ENCODE data around the gene MRPL20.

Gene MRPL20

GRCh38 chr1:1361233-1361981 is 45.7 kb downstream of the MRPL20 start:
- no peak for DNase-seq (ENCODE audit: low spot score)

GRCh38 chr1:1360506-1361169 is 46.5 kb downstream of the MRPL20 start:
- peak; percentile 93 for DNase-seq (ENCODE audit: low spot score)

DNA sequence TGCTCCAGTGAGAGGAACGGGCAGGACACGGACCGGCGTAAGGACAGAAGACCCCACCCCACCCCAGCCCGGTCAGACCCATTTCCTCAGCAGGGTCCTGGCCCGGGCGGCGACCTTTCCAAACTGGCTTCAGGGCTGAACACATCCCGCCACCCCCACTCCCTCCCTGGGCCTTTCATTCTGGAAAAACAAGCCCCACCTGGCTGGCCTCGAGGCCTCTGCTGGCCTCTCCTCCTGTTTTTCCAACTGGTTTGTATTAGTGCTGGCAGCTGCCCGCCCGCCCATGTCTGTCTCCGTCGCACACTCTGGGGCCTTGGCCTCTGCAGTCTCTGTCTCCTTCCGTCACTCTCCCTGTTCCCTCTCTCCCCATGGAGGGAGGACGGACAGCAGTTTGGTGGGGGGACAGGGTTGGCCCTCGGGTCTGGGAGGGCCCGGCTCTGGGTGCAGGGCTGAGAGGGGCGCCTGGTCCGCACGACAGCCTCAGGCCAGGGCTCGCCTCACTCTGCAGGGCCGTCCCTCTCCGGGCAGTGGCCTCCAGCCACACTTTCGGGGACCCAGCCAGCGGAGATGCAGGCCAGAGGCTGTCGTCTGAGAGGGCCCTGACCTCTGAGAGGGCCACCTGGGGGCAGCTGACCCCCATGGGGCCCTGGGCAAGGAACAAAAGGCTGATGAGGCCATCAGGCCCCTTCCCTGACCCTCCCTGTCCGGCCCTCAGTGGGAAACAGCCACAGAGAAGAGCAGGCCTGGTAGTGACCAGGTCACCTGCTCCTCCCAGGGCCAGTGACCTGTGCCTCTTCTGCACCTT is 47.2 kb downstream of the MRPL20 start:
- peak; percentile 69 for DNase-seq (ENCODE audit: low spot score)

- DNase-seq (ENCODE audit: low spot score): peak; percentile 52
These were observed 47.8 kb downstream of the MRPL20 start for GRCh38 chr1:1359308-1359663.

- DNase-seq (ENCODE audit: low spot score): peak; percentile 89
These were observed 48.4 kb downstream of the MRPL20 start, which contains the start of gene MXRA8 for GRCh38 chr1:1358433-1359271. TSS of gene MXRA8 (minus strand) at chr1:1358555. CDS start at chr1:1358504, 51 bp downstream.

GRCh38 chr1:1357871-1358432 is 49.1 kb downstream of the MRPL20 start:
- DNase-seq (ENCODE audit: low spot score): peak; percentile 39

DNA sequence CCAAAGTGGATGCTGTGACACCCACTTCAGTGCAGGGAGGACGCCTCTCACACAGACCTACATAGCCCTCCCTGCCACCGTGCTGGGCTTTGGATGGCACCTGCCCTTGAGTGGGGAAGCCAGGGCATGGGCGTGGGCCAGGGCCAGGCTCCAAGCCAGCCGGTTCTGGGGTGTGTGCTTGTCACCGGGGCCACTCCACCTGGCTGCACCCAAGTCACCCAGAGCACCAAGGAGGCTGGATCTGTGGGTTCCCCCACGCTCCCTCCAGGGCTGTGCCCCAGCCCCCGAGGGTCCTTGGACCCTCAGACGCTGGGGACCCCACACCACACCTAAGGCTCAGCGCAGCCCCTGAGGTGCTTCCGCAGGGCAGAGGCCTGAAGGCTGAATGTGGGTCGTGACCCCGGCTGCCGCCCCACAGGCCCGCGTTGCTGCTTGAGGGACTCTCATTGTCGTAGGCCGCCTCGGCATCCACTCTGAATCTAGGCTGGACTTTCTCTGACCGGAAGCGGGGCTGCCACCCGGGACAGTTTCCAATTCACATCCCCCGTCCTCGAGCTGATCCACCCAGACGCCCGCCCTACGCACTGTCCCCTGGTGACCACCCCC is 50.2 kb downstream of the MRPL20 start:
- no peak for DNase-seq (ENCODE audit: low spot score)

- no peak for DNase-seq (ENCODE audit: low spot score)
These were observed 50.8 kb downstream of the MRPL20 start for GRCh38 chr1:1356166-1356795.

GRCh38 chr1:1355416-1355815 is 51.7 kb downstream of the MRPL20 start:
- peak; percentile 35 for DNase-seq (ENCODE audit: low spot score)

DNA sequence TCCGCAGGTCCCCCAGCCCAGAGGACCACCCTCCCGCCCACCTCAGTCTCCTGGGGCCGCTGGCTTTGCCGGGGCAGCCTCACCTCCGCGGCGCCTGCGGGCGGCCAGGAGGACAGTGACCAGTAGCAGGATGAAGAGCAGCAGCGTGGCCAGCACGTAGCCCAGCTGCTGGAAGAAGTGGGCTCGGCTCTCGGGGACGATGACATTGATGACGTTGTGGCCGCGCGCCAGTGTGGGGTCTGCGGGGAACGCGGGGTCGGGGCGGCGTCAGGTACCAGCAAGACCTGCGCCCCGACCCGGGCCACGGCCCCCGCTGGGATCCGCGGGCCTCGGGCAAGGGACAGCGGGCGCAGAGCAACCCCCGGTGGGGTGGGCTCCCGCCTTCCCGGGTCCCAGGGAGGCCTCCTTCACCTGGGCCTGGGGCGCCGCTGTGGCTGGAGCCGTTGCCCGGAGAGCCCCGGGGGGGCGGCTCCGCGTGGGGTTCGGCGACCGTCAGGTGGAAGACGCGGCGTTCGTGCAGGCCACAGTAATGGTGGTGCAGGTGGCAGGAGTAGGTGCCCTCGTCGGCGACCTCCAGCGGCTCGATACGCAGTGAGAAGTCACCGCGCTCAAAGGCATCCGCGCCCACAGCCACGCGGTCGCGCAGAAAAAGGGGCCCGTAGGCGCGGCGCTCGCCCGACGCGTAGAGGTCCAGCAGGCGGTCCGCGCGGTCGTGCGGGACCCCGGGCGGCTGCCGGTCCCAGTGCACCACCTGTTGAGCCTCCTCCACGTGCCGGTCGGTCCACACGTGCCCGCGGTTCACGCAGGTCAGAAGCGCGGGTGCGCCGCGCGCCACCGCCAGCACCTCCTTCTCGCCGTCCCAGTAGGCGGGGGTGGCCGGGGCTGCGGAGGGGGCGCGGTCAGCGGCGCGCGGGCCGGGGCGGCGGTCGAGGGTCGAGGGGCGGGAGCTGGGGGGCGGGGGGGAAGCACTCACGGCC is 52.5 kb downstream of the MRPL20 start:
- no peak for DNase-seq (ENCODE audit: low spot score)

GRCh38 chr1:1353389-1354151 is 53.5 kb downstream of the MRPL20 start:
- DNase-seq (ENCODE audit: low spot score): no peak

DNA sequence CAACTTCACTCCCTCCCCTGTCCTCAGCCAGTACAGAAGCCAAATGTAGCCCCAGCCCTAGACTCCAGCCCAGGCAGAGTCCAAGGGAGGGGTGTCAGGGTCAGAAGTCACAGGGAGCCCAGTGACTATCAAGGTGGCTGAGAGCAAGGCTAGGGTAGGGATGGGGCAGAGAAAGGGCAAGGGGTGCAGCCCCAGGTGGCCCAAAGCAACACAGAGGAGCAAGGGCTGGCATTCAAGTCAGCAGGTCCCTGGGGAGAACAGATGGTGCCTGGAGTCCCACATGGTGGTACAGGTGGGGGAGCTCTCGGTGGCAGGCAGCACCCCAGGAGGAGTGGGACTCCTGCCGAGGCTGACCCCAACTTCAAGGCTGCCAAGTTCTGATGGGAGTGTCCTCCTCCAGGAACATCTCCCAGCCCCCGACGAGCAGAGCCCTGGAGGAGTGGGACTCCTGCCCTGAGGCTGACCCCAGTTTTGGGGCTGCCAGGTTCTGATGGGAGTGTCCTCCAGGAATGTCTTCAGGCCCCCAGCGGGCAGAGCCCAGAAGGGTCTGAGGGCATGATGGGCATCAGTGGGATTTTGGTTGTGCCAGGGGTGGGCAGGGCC is 54.2 kb downstream of the MRPL20 start:
- no peak for DNase-seq (ENCODE audit: low spot score)

Measured in AG20443 (cell line).